HG03342 (cell line): ENCODE data around the gene RAF1.
"Not testable (repeated sequence)": the region's sequence is repeated elsewhere in the genome, so short reads cannot be mapped to it uniquely, and the experiment has no call there.

ENCODE experiments used
- ATAC-seq: cut with Tn5 transposase; IDR thresholded peaks from one replicate; pipeline ENCODE4 v1.9.1; 2021; ENCODE audit warnings: mild to moderate bottlenecking, moderate library complexity; ENCODE audit not compliant: unreplicated experiment

RAF1 gene

DNA sequence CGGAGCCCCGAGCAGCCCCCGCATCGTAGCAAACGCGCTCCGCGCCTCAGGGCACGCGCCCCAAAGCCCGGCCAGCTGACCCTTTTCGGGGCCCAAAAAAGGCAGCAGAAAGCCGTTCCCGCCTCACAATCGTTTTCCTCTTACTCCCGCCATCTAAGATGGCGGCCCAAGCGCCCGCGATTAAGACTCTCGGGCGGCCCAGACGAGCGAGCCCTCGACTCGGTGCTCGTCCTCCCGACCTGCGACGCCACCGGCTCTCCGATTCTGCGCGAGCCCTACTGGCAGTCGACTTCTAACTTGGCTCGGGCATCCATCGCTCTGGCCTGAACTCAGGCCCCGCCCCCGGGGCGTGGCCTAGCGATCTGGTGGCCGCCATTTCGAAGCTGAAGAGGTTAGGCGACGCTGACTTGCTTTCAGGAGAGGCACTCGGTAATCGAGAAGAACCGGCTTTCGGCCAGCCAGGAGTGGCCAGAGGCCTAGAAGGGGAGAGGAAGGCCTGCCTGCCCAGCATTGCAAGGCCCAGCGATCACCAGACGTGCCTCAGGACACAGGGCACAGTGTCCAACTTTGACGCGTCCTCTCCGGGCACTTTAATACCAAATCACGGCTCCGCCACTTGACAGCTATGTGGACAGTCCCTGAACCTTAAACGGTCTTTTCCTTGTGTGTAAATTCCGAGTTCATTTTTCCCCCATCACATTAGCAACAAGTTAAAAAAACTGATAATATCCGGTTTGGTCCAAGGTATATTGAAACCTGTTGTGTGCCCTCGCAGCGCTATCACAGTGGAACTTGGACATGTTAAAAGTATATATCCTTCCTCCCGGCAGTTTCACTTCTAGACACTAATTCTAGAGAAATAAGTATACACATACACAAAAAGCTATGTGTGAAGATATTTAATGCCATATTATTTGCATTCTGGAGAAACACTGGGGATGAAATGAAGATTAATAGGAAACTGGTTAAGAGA, at the start of gene RAF1:
TSS of gene RAF1 (minus strand) at position 182 of the 973 bp plus-strand sequence. CDS start 45,396 bp downstream, outside the sequence.
- peak; percentile 93 for ATAC-seq

DNA sequence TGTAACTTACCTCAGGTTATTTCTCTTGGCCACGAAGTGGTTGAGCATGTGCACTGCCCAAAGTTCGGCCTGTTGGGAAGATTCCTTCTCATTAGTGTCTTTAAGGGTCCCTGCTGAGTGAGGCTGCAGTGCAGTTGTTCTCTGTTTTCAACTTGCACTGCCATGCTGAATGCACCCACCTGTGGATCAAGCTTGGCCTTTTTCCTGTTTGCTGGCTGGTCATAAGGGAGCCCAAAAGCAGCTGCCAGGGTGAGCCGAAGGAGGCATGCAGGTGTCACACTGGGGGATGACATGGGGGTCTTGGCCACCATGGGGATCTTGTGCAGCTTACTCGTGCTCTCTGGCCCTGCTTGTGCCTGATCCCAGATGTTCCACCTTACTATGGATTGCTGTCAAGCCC, 46.1 kb upstream of the RAF1 start:
- no peak for ATAC-seq

DNA sequence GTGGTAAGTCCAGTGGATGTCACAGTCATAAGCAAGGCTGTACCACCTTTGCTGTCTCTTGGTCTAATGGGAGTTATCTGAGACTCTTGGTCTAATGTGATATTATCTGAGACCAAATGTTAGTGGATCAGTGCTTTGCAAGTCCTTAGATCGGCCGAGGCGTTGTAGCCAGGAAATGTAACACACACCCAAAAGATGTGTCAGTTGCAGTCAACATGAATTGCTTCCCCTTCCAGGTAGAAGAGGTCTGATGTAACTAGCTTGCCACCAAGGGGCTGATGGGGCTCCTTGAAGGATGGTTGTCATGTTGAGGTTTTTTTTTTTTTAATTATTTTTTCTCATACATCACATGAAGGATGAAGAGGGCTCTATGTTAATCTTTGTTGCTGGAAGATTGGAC, 45.4 kb upstream of the RAF1 start:
- no peak for ATAC-seq

DNA sequence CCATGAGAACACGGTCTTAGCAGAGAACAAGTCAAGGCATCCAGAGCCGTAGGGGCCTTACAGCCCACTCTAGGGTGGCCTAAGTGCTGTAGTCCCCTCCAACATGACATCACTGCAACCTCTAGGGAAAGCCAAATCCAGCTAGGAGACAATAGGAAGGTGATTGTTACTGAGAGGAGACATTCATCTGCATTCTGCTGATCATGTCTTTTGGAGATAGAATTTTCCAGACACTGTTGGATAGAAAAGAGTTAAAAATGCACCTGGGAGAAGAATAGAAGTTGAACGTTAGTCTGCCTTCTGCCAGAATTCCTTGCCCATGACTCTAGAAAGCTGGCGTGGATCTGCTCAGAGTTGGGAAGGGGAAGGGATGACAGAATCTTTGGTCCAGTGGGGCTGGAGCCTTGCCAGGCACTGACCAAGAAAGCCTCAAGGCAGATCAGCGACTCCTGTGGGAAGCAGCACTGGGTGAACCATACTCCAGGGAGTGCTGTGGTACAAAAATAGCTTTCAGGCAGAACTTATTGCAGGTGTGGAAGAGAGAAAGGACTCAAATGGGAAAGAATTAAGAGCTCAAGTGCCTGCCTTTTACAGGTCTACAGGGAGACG, 44.8 kb upstream of the RAF1 start:
- no peak for ATAC-seq

DNA sequence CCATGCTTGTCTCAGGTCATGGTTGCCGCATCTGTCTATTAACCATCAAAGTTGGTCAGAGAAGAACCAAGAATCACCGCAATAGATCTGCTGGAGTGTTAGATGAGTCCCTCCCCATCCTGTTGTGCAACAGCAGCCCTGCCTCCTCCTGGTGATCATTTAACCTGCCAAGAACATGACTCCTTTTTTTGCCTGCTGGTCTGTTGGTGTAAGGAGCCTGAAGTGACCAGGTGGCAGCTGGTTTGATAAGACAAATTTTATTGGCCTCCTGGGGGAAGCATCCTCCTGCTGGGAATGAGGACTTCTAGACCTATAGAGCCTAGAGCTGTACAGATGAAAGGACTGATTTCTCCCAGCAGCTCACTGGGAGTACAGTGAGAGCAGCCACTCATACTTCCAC, 43.5 kb upstream of the RAF1 start:
- no peak for ATAC-seq

DNA sequence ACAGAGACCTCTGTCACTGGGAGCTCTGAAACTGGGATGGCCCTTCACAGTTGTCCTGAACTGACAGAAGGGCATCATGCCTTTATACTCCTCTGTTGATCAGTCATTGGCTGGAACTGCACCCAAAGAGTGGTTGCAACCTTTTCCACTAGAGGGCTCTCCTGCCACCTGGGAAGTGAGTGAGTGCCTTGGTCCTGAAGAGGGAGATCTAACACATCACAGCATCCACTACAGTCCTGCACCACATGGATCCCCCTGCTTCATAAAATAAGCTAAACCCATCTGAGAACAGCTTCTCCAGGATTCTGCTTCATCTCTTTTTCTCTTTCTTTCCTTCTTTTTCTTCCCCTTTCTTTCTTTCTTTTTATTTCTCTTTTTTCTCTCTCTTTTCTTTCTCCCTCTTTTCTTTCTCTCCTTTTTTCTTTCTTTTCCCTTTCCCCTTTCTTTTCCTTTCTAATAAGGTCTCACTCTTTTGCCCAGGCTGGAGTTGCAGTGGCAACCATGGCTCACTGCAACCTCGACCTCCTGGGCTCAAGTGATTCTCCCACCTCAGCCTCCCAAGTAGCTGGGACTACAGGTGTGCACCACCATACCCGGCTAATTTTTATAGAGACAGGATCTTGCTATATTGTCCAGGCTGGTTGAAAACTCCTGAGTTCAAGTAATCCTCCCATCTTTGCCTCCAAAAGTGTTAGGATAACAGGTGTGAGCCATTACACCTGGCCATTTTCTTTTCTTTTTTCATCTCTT, 42.8 kb upstream of the RAF1 start:
- ATAC-seq, result peak; percentile 92

DNA sequence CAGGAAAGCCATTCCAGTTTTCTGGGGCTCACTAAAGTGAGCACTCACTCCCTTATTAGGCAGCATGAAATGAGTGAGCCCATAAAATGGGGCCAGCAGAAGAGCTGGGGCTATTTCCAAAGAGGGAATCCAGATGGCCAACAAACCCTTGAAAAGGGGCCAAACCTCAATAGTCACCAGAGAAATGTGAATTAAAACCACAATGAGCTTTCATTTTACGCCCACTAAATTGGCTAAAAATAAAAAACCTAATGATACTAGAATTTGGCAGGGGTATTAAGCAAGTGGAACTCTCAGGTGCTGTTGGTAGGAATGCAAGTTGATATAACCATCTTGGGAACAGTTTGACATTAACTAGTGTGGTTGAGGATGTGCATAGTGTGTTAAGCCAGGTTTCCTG, 42.1 kb upstream of the RAF1 start:
- no peak for ATAC-seq

DNA sequence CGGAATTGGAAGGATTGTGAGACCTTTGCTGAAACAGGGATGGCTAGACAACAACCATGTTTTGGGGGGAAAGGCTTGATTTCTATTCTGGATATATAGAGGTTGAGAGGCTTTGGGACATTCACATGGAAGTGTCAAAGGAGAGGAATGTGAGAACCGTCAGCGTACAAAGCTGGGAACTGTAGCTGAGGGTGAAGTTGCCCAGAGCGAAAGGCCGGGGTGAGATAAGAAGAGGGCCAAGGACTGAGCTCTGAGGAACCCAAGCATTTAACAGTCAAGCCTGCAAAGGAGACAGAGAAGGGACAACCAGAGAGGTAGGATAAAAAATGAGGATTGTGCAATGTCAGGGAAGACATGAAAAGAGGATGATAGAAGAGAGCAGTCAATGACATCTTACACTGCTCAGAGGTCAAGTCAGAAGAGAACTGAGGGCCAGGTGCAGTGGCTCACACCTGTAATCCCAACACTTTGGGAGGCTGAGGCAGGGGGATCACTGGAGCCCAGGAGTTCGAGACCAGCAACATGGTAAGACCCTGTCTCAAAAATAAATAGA, 41.5 kb upstream of the RAF1 start:
- no peak for ATAC-seq

DNA sequence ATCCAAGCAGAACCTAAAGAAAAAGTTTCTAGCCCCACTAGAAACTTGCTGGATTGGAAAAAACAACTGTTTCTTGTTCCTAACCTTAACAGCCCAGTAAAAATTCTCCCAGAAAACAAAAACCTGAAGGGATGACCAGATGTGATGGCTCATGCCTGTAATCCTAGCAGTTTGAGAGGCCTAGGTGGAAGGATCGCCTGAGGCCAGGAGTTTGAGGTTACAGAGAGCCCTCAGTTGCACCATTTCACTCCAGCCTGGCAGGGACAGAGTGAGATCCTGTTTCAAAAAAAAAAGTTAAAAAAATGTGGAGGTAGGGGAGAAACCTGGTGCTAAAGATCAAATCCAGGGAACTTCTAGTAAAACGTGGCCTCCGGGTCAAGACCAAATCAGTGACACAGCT, 38.6 kb upstream of the RAF1 start:
- no peak for ATAC-seq

DNA sequence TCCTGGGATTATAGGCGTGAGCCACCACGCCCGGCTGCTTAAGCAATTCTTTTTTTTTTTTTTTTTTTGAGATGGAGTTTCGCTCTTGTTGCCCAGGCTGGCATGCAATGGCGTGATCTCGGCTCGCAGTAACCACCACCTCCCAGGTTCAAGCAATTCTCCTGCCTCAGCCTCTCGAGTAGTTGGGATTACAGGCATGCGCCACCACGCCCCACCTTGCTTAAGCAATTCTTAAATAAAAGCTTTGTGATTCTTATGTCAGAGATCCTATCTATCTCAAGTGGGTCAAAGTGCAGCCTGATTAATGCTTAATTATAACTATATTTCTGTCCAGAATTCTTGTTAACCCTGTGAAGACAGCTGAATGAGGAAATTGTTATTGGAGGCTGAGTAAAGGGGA, 37.7 kb upstream of the RAF1 start:
- not testable (repeated sequence) for ATAC-seq

DNA sequence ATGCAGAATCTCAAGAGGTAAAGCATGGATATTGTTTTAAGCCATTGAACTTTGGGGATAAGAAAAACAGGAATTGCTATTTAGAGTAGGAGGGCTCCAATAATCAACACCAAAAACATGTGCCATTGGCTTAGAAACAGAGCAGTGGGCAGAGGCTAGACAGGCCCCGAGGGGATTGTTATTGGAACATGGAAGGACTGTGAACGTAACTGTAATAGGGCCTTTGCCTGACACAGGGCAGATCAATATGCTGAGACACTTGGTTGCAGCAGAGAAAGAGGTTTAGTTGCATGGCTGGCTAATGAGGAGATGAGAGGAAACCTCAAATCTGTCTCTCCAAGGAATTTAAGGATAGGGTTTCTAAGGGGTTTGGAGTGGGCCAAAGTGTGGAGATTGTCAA, 36.9 kb upstream of the RAF1 start:
- no peak for ATAC-seq

DNA sequence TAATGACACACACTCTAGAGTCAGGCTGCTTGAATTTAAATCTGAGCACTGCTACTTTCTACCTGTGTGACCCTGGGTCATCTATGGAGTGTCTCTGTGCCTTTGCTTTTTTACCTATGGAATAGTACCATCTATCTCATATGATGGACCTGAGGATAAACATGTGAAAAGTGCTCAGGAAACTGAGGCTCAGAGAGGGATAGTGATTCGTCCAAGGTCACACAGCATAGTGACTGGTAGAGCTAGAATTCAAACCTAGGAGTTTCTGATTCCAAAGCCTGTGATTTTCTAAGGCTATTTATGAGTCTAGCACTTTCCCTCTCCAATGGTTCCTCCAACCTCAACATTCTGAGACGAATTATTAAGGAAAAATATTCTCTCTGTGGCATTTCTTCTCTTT, 32.0 kb upstream of the RAF1 start:
- ATAC-seq, result no peak

DNA sequence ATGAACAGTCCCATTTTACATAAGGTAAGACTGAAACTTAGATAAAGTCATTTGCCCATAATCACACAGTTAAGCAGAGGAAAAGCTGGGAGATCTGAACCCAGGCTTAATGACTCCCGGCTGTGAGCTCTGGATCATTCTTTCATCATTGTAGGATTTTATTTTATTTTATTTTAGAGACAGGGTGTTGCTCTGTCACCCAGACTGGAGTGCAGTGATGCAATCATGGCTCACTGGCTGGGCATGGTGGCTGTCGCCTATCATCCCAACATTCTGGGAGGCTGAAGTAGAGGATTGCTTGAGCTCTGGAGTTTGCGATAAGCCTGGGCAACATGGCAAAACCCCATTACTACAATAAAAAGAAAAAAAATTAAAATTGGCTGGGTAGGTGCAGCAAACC, 31.2 kb upstream of the RAF1 start:
- ATAC-seq, result no peak

DNA sequence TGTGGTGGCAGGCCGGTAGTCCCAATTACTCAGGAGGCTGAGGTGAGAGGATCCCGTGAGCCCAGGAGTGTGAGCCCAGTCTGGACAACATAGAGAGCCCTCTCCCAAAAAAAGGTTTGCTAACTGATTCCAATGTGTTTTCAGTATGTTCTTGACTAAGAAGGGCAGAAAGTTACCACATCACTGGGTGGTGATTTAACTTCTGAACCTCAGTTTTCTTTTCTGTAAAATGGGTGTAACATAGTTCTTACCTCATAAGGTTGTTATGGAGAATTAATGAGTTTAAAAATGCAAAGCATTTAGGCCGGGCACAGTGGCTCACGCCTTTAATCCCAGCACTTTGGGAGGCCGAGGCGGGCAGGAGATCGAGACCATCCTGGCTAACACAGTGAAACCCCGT, 28.5 kb upstream of the RAF1 start:
- no peak for ATAC-seq

DNA sequence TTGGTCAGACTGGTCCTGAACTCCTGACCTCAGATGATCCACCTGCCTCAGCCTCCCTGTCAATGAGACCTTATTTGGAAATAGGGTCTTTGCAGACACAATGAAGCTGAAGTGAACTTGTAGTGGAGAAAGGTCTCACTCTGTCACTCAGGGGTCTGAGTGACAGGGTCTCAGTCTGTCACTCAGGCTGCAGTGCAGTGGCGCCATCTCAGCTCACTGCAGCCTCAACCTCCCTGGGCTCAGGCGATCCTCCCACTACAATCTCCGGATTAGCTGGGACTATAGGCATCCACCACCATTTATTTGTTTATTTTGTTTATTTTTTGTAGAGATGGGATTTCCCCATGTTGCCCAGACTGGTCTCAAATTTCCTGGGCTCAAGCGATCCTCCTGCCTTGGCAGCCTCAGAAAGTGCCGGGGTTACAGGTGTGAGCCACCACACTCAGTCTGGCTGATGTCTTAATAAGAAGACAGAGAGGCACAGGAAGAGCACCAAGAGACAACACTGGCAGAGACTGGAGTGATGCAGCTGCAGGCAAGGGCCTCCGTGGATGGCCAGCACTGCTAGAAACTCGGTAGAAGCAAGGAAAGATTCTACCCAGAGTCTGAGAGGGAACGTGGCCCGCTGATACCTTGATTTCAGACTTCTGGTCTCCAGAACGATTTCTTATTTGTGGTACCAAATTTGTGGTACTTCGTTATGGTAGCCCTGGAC, 26.2 kb upstream of the RAF1 start:
- no peak for ATAC-seq

DNA sequence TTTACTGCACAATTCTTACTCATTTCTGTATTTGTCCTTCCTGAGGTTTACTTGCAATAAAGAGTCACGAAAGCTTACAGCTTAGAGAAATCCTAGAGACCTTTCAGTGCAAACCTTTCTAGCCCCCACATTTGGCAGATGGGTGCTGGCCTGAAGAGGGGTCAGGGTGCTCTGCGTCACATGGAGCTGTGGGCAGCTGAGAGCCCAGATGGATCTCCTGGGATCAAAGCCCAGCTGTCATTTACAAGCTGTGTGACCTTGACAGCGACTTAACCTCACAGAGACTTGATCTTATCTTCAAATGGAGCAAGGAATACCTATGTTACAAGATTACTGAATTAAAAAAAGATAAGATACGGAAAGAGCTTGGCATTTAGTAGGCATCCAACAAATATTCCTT, 24.0 kb upstream of the RAF1 start:
- ATAC-seq, result no peak

DNA sequence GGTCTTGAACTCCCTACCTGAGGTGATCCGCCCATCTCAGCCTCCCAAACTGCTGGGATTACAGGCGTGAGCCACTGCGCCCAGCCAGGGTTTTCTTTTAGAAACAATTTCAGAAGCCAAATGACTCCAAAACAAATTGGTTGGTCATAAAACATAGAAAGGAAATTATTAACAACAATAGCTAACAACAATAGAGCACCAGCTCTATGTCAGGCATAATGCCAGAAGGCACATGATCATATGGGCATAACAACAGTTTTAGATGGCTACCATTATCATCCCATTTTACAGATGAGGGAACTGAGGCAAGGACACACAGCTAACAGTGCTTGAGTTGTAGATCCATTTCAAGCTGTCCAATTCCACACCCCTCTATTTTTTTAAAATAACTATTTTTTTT, 22.2 kb upstream of the RAF1 start:
- ATAC-seq, result no peak

DNA sequence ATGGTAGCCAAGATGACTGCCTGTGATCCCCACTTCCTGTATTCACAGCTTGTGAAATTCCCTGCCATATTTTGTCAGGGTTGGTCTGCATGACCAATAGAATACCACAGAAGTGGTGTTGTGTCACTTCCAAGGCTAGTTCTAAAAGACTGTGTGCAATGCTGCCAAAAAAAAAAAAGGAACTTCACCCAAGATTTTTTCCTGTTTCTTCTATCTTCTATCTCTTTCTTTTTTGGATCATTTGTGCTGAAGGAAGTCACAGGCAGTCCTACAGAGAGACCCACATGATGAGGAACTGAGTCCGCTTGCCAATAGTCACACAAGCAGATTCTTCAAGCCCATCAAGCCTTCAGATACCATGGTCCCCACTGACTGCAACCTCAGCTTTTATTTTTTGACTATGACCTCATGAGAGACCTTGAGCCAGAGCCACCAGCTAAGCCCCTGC, 18.1 kb upstream of the RAF1 start:
- no peak for ATAC-seq

DNA sequence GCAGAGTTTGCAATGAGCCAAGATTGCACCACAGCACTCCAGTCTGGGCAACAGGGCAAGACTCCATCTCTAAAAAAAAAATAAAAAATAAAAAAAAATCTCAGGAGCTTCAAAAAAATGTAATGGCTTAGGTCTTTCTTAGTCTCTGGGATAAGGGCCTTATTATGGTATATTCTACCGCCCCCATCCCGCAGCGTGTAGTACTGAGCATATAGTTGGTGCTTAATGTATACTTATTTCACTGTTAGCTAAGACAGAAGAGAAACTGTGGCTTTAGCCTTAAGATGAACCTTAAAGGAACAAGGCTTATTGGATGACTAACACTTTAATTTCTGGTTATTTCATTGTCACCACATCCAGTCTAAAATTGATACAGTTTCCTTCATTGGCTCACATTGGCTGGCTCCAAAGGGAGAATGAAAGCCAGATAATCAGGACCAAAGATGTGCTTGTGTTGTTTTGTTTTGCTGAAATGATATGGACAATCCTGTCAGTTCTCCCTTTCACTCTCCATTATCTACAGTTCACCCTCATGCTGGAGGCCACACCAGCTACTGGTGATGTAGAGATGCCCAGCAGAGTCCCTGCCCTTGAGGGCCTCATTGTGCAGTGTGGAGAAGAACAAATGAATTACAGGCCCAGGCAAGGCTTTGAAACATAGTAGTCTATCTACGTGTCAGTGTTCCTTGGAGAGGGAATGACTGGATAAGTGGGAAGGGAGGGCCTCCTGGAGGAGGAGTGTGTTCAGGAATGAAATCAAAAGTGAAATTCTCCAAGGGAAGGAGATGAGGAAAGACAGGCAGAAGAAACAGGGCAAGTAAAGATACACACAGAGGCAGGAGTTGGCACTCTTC, 17.4 kb upstream of the RAF1 start:
- ATAC-seq, result no peak

DNA sequence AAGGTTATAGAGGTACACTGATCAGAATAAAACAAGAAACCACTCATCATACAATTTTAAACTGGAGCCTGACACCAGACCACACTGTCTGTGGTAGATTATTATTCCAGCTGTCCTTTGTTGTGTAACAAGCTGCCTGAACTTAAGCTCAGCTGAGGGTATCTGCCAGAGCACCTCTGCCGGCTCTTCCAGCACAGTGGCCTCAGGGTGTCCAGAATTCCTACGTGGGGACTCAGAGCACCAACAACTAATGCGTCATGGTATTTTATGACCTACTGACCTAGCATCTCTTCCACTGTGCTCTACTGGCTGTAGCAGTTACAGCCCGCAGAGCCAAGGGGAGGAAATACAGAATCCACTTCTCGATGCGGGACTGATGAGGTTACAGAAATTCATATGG, 15.6 kb upstream of the RAF1 start:
- ATAC-seq, result no peak
